ENCODE measurements around the gene RPUSD3.

The RPUSD3 gene

DNA sequence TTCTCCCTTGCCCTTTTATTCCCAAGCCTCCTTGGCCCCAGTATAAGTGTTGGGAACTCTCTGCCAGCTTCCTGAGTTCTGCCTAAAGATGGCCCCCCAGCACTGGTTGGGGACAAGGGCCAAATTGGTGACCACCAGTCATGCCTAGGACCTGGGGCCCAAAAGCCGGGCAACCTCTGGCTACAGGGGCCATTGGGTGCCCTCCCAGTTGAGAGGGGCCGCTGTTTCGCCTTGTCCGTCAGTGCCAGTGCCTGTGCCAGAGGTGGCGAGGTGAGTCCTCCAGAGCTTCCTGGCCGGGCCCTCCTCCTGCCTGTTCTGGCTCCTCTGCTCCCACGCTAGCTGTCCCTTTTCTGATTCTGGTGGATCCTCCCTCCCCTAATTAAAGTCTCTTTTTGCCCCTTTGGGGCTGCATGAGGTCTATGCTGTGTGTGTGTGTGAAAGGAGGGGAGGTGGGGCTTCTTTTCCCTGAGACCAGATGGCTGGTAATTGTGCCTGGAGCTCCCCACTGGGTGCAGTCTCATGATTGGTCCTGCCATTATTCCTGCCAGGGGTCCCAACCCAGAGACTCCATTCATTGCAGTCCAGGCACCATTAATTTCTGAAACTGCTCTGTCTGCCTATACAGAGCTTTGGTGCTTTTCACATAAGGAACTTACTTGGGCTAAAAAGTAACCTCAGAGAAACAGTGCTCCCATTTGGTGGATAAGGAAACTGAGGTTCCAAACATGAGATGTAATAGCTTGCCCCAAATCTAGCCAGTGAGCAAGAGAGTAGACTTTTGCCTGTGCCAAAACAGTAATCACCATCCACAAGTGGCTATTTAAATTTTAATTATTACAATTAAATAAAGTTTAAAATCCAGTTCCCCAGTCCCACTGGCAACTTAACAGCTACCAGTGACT lies 36.9 kb downstream of the RPUSD3 start (continued):
- TF ChIP-seq, protein P1, sequence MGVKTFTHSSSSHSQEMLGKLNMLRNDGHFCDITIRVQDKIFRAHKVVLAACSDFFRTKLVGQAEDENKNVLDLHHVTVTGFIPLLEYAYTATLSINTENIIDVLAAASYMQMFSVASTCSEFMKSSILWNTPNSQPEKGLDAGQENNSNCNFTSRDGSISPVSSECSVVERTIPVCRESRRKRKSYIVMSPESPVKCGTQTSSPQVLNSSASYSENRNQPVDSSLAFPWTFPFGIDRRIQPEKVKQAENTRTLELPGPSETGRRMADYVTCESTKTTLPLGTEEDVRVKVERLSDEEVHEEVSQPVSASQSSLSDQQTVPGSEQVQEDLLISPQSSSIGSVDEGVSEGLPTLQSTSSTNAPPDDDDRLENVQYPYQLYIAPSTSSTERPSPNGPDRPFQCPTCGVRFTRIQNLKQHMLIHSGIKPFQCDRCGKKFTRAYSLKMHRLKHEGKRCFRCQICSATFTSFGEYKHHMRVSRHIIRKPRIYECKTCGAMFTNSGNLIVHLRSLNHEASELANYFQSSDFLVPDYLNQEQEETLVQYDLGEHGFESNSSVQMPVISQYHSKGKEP (tag by site-specific recombination; IDR thresholded peaks at IDR 0.05), result no peak
- TF ChIP-seq, protein P2, sequence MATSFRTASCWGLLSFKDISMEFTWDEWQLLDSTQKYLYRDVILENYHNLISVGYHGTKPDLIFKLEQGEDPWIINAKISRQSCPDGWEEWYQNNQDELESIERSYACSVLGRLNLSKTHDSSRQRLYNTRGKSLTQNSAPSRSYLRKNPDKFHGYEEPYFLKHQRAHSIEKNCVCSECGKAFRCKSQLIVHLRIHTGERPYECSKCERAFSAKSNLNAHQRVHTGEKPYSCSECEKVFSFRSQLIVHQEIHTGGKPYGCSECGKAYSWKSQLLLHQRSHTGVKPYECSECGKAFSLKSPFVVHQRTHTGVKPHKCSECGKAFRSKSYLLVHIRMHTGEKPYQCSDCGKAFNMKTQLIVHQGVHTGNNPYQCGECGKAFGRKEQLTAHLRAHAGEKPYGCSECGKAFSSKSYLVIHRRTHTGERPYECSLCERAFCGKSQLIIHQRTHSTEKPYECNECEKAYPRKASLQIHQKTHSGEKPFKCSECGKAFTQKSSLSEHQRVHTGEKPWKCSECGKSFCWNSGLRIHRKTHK (tag by site-specific recombination; IDR thresholded peaks at IDR 0.05), result no peak
- no peak for TF ChIP-seq ZNF354C (tag by site-specific recombination; IDR thresholded peaks at IDR 0.05; ENCODE audit: borderline replicate concordance, low read depth)
- TF ChIP-seq ZXDB (tag by site-specific recombination; IDR thresholded peaks at IDR 0.05), result no peak
- TF ChIP-seq ZNF24 (tag by site-specific recombination; IDR thresholded peaks at IDR 0.05), result no peak
- TF ChIP-seq GFI1B (tag by site-specific recombination; IDR thresholded peaks at IDR 0.05), result no peak

DNA sequence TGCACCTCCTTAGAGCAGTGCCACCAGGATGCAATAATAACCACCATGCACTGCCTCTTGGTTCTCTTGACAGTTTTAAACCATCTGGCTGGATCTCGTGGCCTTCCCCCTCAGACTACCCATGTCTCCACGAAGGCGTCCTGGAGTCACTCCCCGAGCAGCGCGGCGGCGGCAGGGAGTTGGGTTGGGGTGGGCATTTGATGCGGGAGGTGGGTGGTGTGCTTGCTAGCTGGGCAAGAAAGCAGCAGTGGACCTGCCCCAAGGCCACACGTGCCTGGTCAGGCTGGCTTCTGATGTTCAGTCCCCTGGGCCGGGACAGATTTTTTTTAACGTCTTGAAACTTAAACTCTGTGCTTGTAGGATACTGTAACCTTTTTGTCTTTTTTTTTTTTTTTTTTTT lies 37.7 kb downstream of the RPUSD3 start:
- H3K36me3 ChIP-seq (ENCODE audit: control insufficient read depth in 2 of 2, insufficient read depth in 1 of 2, low read length in 2 of 2), result peaks cover 30 to 83% of the 10 kb centered on the region in 2 experiments
- POLR2A ChIA-PET, result no interaction called here
- H3K4me3 ChIP-seq (ENCODE audit: low read depth, low read length), result no peak overlapping the region
- H3K4me1 ChIP-seq (ENCODE audit: control insufficient read depth, insufficient read depth, low read length), result peaks cover 6% of the 10 kb centered on the region; the same call in 1 of the 2 replicates
- H3K27ac ChIP-seq (ENCODE audit: extremely low read depth, low read depth, low read length), result no peak overlapping the region
- TF ChIP-seq GLI4 (tag by site-specific recombination; IDR thresholded peaks at IDR 0.05), result no peak
- no peak for TF ChIP-seq ZNF10 (tag by site-specific recombination; IDR thresholded peaks at IDR 0.05)
- no peak for TF ChIP-seq ZSCAN23 (tag by site-specific recombination; IDR thresholded peaks at IDR 0.05)
- no peak for TF ChIP-seq ZNF324 (tag by site-specific recombination; IDR thresholded peaks at IDR 0.05)
- TF ChIP-seq SETDB1 (IDR thresholded peaks at IDR 0.05; ENCODE audit: insufficient read length, low read length), result no peak
- no peaks in the 10 kb centered on the region for H3K9me3 ChIP-seq (ENCODE audit: control insufficient read depth, insufficient read depth, low read depth, low read length)
- CTCF ChIA-PET, result interaction anchor here (1.5 kb wide), 1 partner anchor 302 kb away, joined by 5 read pairs; no protein-coding TSS in a partner anchor

DNA sequence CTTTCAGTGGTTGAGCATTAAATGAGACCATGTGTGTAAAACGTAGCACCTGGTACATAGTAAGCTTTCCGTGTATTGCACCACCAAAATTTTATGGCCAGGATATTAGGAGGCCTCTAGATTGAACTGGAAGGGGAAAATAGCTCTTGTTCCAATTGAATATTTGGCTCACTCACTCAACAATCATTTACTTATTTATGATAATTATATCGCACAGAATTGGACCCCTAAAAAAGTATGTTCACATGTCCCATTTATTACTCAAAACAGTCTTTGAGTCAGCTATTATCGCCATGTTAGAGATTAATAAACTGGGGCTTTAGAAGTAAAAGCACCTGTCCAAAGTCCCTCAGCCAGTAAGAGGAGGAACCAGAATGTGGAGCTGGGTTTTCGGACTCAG lies 38.8 kb downstream of the RPUSD3 start:
- Histone ChIP-seq H3K9me3 (ENCODE audit: control insufficient read depth, insufficient read depth, low read depth, low read length) (no peaks in the 10 kb centered on the region), H3K27ac (ENCODE audit: extremely low read depth, low read depth, low read length) (no peak overlapping the region), H3K4me3 (ENCODE audit: low read depth, low read length) (no peak overlapping the region), H3K4me1 (ENCODE audit: control insufficient read depth, insufficient read depth, low read length) (peaks cover 6% of the 10 kb centered on the region; the same call in 1 of the 2 replicates), H3K36me3 (ENCODE audit: control insufficient read depth in 2 of 2, insufficient read depth in 1 of 2, low read length in 2 of 2) (peaks cover 42 to 88% of the 10 kb centered on the region in 2 experiments)
- ChIA-PET POLR2A (interaction anchor here (0.6 to 2.3 kb wide), 2 partner anchors 12 to 20 kb away, joined by 6 to 14 read pairs; partner anchors contain the start of genes ARPC4 and TADA3), CTCF (interaction anchor here (0.6 kb wide), 1 partner anchor 12 kb away, joined by 3 read pairs; the partner anchor contains the start of gene ARPC4)
- TF ChIP-seq ZNF404 (tag by site-specific recombination; IDR thresholded peaks at IDR 0.05) (no peak), ZNF596 (tag by site-specific recombination; IDR thresholded peaks at IDR 0.05) (no peak), ZNF621 (tag by site-specific recombination; IDR thresholded peaks at IDR 0.05) (no peak), ZNF211 (tag by site-specific recombination; IDR thresholded peaks at IDR 0.05; ENCODE audit: low read depth) (no peak), ZNF114 (tag by site-specific recombination; IDR thresholded peaks at IDR 0.05) (no peak), ZNF626 (tag by site-specific recombination; IDR thresholded peaks at IDR 0.05) (no peak), ZNF76 (tag by site-specific recombination; IDR thresholded peaks at IDR 0.05; ENCODE audit: borderline replicate concordance, low read depth) (no peak), ZNF777 (tag by site-specific recombination; IDR thresholded peaks at IDR 0.05; ENCODE audit: borderline replicate concordance) (no peak), OSR2 (tag by site-specific recombination; IDR thresholded peaks at IDR 0.05) (no peak), ZNF664 (tag by site-specific recombination; IDR thresholded peaks at IDR 0.05) (no peak), ZNF837 (tag by site-specific recombination; IDR thresholded peaks at IDR 0.05) (no peak)
- TF ChIP-seq, protein P3, sequence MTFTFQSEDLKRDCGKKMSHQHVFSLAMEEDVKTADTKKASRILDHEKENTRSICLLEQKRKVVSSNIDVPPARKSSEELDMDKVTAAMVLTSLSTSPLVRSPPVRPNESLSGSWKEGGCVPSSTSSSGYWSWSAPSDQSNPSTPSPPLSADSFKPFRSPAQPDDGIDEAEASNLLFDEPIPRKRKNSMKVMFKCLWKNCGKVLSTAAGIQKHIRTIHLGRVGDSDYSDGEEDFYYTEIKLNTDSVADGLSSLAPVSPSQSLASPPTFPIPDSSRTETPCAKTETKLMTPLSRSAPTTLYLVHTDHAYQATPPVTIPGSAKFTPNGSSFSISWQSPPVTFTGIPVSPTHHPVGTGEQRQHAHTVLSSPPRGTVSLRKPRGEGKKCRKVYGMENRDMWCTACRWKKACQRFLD (tag by site-specific recombination; IDR thresholded peaks at IDR 0.05), result no peak
- TF ChIP-seq, protein P4, sequence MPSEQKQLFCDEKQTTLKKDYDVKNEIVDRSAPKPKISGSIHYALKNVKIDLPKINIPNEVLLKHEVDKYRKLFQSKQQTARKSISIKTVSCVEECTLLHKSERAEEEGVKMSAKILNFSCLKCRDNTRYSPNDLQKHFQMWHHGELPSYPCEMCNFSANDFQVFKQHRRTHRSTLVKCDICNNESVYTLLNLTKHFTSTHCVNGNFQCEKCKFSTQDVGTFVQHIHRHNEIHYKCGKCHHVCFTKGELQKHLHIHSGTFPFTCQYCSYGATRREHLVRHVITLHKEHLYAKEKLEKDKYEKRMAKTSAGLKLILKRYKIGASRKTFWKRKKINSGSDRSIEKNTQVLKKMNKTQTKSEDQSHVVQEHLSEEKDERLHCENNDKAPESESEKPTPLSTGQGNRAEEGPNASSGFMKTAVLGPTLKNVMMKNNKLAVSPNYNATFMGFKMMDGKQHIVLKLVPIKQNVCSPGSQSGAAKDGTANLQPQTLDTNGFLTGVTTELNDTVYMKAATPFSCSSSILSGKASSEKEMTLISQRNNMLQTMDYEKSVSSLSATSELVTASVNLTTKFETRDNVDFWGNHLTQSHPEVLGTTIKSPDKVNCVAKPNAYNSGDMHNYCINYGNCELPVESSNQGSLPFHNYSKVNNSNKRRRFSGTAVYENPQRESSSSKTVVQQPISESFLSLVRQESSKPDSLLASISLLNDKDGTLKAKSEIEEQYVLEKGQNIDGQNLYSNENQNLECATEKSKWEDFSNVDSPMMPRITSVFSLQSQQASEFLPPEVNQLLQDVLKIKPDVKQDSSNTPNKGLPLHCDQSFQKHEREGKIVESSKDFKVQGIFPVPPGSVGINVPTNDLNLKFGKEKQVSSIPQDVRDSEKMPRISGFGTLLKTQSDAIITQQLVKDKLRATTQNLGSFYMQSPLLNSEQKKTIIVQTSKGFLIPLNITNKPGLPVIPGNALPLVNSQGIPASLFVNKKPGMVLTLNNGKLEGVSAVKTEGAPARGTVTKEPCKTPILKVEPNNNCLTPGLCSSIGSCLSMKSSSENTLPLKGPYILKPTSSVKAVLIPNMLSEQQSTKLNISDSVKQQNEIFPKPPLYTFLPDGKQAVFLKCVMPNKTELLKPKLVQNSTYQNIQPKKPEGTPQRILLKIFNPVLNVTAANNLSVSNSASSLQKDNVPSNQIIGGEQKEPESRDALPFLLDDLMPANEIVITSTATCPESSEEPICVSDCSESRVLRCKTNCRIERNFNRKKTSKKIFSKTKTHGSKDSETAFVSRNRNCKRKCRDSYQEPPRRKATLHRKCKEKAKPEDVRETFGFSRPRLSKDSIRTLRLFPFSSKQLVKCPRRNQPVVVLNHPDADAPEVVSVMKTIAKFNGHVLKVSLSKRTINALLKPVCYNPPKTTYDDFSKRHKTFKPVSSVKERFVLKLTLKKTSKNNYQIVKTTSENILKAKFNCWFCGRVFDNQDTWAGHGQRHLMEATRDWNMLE (tag by site-specific recombination; conservative IDR thresholded peaks at IDR 0.05; ENCODE audit: low read depth), result no peak

Data from HEK293 (cell line).